Stomach smooth muscle (tissue), 2 donors: ENCODE results near the gene NFE2L1.
"Not testable (repeated sequence)": the region's sequence is repeated elsewhere in the genome, so short reads cannot be mapped to it uniquely, and the experiment has no call there.

Experiments used
- H3K27ac ChIP-seq: one replicate; pipeline ENCODE4 v1.7.0; 2013; ENCODE audit warnings: mild to moderate bottlenecking, low read length, inconsistent platforms
- H3K27me3 ChIP-seq, 2 donors: one replicate each; pipeline ENCODE4 v1.7.0; 2013; ENCODE audit warnings: low read length in 2 of 2; ENCODE audit not compliant: insufficient read depth in 2 of 2, control insufficient read depth in 1 of 2
- H3K36me3 ChIP-seq, 2 donors: one replicate each; pipeline ENCODE4 v1.7.0; 2013; ENCODE audit warnings: low read length in 2 of 2; ENCODE audit not compliant: control insufficient read depth in 2 of 2, insufficient read depth in 2 of 2
- H3K4me1 ChIP-seq: one replicate; pipeline ENCODE4 v1.7.0; 2013; ENCODE audit warnings: low read length; ENCODE audit not compliant: control insufficient read depth, insufficient read depth
- H3K4me3 ChIP-seq, 2 donors: one replicate each; pipeline ENCODE4 v1.7.0; 2013; ENCODE audit warnings: low read length in 2 of 2
- H3K9ac ChIP-seq, 2 donors: one replicate each; pipeline ENCODE4 v1.7.0; 2013; ENCODE audit warnings: low read length in 2 of 2, mild to moderate bottlenecking in 1 of 2
- H3K9me3 ChIP-seq, 2 donors: one replicate each; pipeline ENCODE4 v1.7.0; 2013; ENCODE audit warnings: low read length in 2 of 2; ENCODE audit not compliant: control insufficient read depth in 2 of 2
- donor health status: healthy.
- donor health status: Pancreatic carcinoma.

NFE2L1 gene

GRCh38 chr17:48011405-48012150, 36.6 kb upstream of the NFE2L1 start:
- H3K27me3 ChIP-seq = peaks cover 19 to 25% of the 10 kb centered on the region in 2 donors
- H3K9me3 ChIP-seq = no peaks in the 10 kb centered on the region
- no peak overlapping the region for H3K9ac ChIP-seq
- H3K36me3 ChIP-seq = no peaks in the 10 kb centered on the region
- H3K4me3 ChIP-seq = peak overlapping the region; percentile 12 to 58
- no peak overlapping the region for H3K27ac ChIP-seq
- H3K4me1 ChIP-seq = peaks cover 13% of the 10 kb centered on the region

GRCh38 chr17:48012151-48012520, 36.0 kb upstream of the NFE2L1 start:
- H3K9me3 ChIP-seq = no peaks in the 10 kb centered on the region
- H3K27ac ChIP-seq = no peak overlapping the region
- H3K4me3 ChIP-seq = peak overlapping the region; percentile 12 to 58
- H3K4me1 ChIP-seq = peaks cover 13% of the 10 kb centered on the region
- peaks cover 19 to 25% of the 10 kb centered on the region in 2 donors for H3K27me3 ChIP-seq
- no peaks in the 10 kb centered on the region for H3K36me3 ChIP-seq
- no peak overlapping the region for H3K9ac ChIP-seq

DNA sequence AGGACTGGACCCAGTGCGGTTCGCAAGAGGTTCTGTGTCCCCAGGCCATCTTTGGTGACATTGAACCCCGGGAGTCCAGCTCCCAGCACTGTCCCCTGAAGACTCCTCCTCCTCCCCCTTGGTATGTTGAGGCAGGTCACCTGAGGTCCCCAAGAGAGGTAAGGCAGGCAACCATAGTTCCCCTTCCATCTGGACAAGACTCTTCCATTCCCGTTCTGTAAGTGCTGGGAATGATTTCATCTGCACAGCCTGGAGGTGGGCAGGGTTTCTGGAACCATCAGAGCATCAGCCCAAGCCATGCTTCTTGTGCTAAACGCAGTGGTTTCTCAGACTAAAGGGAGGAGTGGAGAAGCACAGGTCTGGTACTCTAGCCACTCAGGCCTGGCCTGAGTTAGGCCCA, 35.5 kb upstream of the NFE2L1 start:
- H3K9ac ChIP-seq = no peak overlapping the region

GRCh38 chr17:48013876-48014594, 34.1 kb upstream of the NFE2L1 start:
- Histone ChIP-seq H3K27me3 (peaks cover 21 to 25% of the 10 kb centered on the region in 2 donors), H3K36me3 (no peaks in the 10 kb centered on the region), H3K9ac (no peak overlapping the region)

More for the DNA sequence above, 35.5 kb upstream of the NFE2L1 start:
- no peaks in the 10 kb centered on the region for H3K9me3 ChIP-seq
- H3K4me3 ChIP-seq = no peak overlapping the region
- H3K27ac ChIP-seq = no peak overlapping the region
- H3K4me1 ChIP-seq = peaks cover 13% of the 10 kb centered on the region
- no peaks in the 10 kb centered on the region for H3K36me3 ChIP-seq
- H3K27me3 ChIP-seq = peaks cover 19 to 25% of the 10 kb centered on the region in 2 donors

DNA sequence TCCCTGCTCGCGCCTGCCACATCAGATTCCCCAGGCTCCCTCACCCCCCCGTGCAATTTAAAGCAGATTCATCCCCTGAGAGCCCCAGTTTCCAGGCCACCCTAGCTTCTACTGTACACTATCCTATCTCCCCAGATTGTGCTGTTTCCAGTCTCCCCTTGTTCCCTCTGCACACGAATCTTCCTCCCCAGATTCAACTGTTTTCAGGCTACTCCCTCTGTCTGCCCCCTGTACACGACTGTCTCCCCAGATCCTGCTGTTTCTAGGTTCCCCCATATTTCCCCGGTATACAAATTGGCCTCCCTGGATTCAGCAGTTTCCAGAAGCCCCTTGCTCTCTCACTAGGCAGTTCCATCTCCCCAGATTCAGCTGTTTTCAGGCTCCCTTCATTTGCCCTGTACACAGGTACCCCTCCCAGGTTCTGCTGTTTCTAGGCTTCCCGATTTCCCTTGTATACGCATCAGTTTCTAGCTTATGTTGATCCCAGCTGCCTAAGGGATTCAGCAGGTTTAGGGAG, 33.5 kb upstream of the NFE2L1 start:
- H3K36me3 ChIP-seq = no peaks in the 10 kb centered on the region
- H3K9ac ChIP-seq = no peak overlapping the region
- peaks cover 13% of the 10 kb centered on the region for H3K4me1 ChIP-seq
- no peak overlapping the region for H3K4me3 ChIP-seq
- no peaks in the 10 kb centered on the region for H3K9me3 ChIP-seq
- no peak overlapping the region for H3K27ac ChIP-seq
- H3K27me3 ChIP-seq = peaks cover 21 to 25% of the 10 kb centered on the region in 2 donors

More at GRCh38 chr17:48013876-48014594, 34.1 kb upstream of the NFE2L1 start:
- Histone ChIP-seq H3K4me1 (peaks cover 13% of the 10 kb centered on the region), H3K4me3 (no peak overlapping the region), H3K27ac (no peak overlapping the region), H3K9me3 (no peaks in the 10 kb centered on the region)

DNA sequence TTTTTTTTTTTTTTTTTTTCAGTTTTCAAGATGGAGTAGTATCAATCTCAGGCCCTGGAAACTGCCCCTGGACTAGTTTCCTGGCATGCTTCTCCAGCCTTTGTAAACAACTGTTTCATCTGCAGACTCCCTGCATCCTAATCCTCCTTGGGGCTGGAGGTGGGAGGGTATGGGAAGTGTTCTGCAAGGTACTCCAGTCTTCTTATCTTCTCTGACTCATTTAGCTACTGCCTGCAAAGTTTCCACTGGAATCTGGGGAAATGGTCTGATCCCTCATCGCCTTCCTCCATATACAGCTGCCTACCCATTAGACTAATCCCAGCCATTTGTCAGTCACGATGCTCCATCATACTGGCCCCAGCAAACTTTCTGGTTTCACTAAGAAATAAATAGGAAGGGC, 32.0 kb upstream of the NFE2L1 start:
- no peak overlapping the region for H3K9ac ChIP-seq
- H3K36me3 ChIP-seq = no peaks in the 10 kb centered on the region
- H3K4me3 ChIP-seq = no peak overlapping the region
- H3K4me1 ChIP-seq = peaks cover 13% of the 10 kb centered on the region
- no peaks in the 10 kb centered on the region for H3K9me3 ChIP-seq
- peaks cover 21 to 23% of the 10 kb centered on the region in 2 donors for H3K27me3 ChIP-seq
- no peak overlapping the region for H3K27ac ChIP-seq

DNA sequence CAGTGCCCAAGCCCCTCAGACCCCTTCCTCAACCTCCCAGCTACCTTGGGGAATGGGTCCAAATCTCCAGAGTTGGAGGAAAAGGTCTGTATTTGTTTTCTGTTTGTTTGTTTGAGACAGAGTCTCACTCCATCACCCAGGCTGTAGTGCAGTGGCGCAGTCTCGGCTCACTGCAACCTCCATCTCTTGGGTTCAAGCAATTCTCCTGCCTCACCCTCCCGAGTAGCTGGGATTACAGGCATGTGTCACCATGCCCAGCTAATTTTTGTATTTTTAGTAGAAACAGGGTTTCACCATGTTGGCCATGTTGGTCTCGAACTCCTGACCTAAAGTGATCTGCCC, 30.4 kb upstream of the NFE2L1 start:
- peaks cover 9 to 11% of the 10 kb centered on the region in 2 donors for H3K27me3 ChIP-seq
- not testable (repeated sequence) for H3K9ac ChIP-seq, H3K4me1 ChIP-seq, H3K36me3 ChIP-seq, H3K9me3 ChIP-seq, H3K27ac ChIP-seq, H3K4me3 ChIP-seq

DNA sequence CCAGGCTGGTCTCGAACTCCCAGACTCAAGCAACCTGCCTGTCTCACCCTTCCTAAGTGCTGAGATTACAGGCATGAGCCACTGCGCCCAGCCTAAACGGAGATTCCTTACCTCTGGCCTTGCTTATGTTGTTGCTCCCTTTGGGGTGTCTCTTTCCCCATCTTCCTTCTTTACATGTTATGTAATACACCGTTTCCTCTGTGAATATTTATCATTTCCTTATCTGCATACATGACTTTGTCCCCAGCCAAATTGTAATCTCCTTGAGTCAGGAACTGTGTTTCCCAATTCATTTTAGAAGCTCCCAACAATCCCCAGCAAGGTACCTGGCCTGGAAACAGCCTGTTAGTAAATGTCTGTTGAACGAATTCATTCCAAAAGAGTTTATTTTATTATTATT, 26.2 kb upstream of the NFE2L1 start:
- H3K4me1 ChIP-seq = peaks cover 33% of the 10 kb centered on the region
- H3K9me3 ChIP-seq = no peaks in the 10 kb centered on the region
- peaks cover 0 to 2% of the 10 kb centered on the region in 2 donors for H3K27me3 ChIP-seq
- H3K4me3 ChIP-seq = no peak overlapping the region
- H3K9ac ChIP-seq = no peak overlapping the region
- no peak overlapping the region for H3K27ac ChIP-seq
- H3K36me3 ChIP-seq = no peaks in the 10 kb centered on the region

GRCh38 chr17:48022901-48023300, 25.3 kb upstream of the NFE2L1 start:
- H3K9me3 ChIP-seq = no peaks in the 10 kb centered on the region
- H3K27me3 ChIP-seq = peaks cover 0 to 2% of the 10 kb centered on the region in 2 donors
- no peak overlapping the region for H3K4me3 ChIP-seq
- H3K4me1 ChIP-seq = peaks cover 35% of the 10 kb centered on the region
- H3K36me3 ChIP-seq = no peaks in the 10 kb centered on the region
- no peak overlapping the region for H3K27ac ChIP-seq
- H3K9ac ChIP-seq = no peak overlapping the region

GRCh38 chr17:48023400-48024148, 24.6 kb upstream of the NFE2L1 start:
- Histone ChIP-seq H3K36me3 (no peaks in the 10 kb centered on the region), H3K27ac (peak overlapping the region; percentile 91), H3K9ac (peak overlapping the region; percentile 47 to 62), H3K27me3 (peaks cover 0 to 2% of the 10 kb centered on the region in 2 donors), H3K4me1 (peaks cover 35% of the 10 kb centered on the region), H3K9me3 (no peaks in the 10 kb centered on the region), H3K4me3 (peak overlapping the region; percentile 52 to 84)
